Measurements from ENCODE around the gene TSPAN9.

Gene TSPAN9

GRCh38 chr12:3230758-3231375 is 153.7 kb downstream of the TSPAN9 start:
- DNase-seq, result no peak

- DNase-seq, result no peak
Observed at GRCh38 chr12:3231399-3231876, 154.3 kb downstream of the TSPAN9 start.

- no peak for DNase-seq
Observed at GRCh38 chr12:3233797-3234196, 156.6 kb downstream of the TSPAN9 start.

GRCh38 chr12:3236345-3237187 is 159.4 kb downstream of the TSPAN9 start:
- DNase-seq, result peak in 1 of 2 donors; percentile 17

- no peak for DNase-seq
Observed at GRCh38 chr12:3238196-3238595, 161.0 kb downstream of the TSPAN9 start.

- no peak for DNase-seq
Observed at GRCh38 chr12:3241621-3242020, 164.4 kb downstream of the TSPAN9 start.

GRCh38 chr12:3242199-3242863 is 165.2 kb downstream of the TSPAN9 start:
- no peak for DNase-seq

GRCh38 chr12:3243376-3244084 is 166.4 kb downstream of the TSPAN9 start:
- no peak for DNase-seq

- no peak for DNase-seq
Observed at GRCh38 chr12:3244219-3244750, 167.1 kb downstream of the TSPAN9 start.

GRCh38 chr12:3246253-3246652 is 169.1 kb downstream of the TSPAN9 start:
- DNase-seq, result no peak

GRCh38 chr12:3247077-3247476 is 169.9 kb downstream of the TSPAN9 start:
- DNase-seq, result no peak

- DNase-seq, result no peak
Observed at GRCh38 chr12:3247629-3248161, 170.5 kb downstream of the TSPAN9 start.

- no peak for DNase-seq
Observed at GRCh38 chr12:3249081-3249800, 172.1 kb downstream of the TSPAN9 start.

GRCh38 chr12:3250034-3250433 is 172.9 kb downstream of the TSPAN9 start:
- no peak for DNase-seq

- DNase-seq, result no peak
Observed at GRCh38 chr12:3250576-3250975, 173.4 kb downstream of the TSPAN9 start.

GRCh38 chr12:3251067-3251466 is 173.9 kb downstream of the TSPAN9 start:
- no peak for DNase-seq

GRCh38 chr12:3251691-3252090 is 174.5 kb downstream of the TSPAN9 start:
- no peak for DNase-seq

- no peak for DNase-seq
Observed at GRCh38 chr12:3252450-3252891, 175.3 kb downstream of the TSPAN9 start.

GRCh38 chr12:3253682-3254275 is 176.6 kb downstream of the TSPAN9 start:
- DNase-seq, result no peak

- no peak for DNase-seq
Observed at GRCh38 chr12:3255057-3255456, 177.9 kb downstream of the TSPAN9 start.

- no peak for DNase-seq
Observed at GRCh38 chr12:3256103-3256631, 179.0 kb downstream of the TSPAN9 start.
